Spleen (tissue), 11 donors: ENCODE results near the gene CPSF7. TPM values are rescaled to one million over a fixed set of nuclear protein-coding genes. Genes with fewer than 3 reads are reported as not detected.
"Not testable (repeated sequence)": the region's sequence is repeated elsewhere in the genome, so short reads cannot be mapped to it uniquely, and the experiment has no call there.

Experiments used
- DNase-seq: peaks from one replicate; pipeline ENCODE4 v3.0.0-alpha.2; 2020
- H3K27ac ChIP-seq, 8 donors: fragments of 200-600 bp; sonication (generic) in 7 of 8; 1 replicate in 4 of 8; 2 replicates in 4 of 8; pipeline versions ENCODE4 v1.5.0 to v1.8.0; 2016 to 2021; ENCODE audit warnings: inconsistent platforms in 4 of 8, mild to moderate bottlenecking in 4 of 8, moderate library complexity in 1 of 8
- H3K27me3 ChIP-seq, 7 donors: fragments of 200-600 bp; sonication (generic) in 6 of 7; replicated peaks in 1 of 7; 1 replicate in 4 of 7; 2 replicates in 3 of 7; pipeline versions ENCODE4 v1.5.0 to v1.8.0; 2016 to 2021; ENCODE audit warnings: inconsistent platforms in 3 of 7, mild to moderate bottlenecking in 1 of 7
- H3K36me3 ChIP-seq, 6 donors: fragments of 200-600 bp; sonication (generic) in 5 of 6; 1 replicate in 4 of 6; 2 replicates in 2 of 6; pipeline versions ENCODE4 v1.5.0 to v1.8.0; 2016 to 2021; ENCODE audit warnings: inconsistent platforms in 2 of 6
- H3K4me1 ChIP-seq, 6 donors: fragments of 200-600 bp; sonication (generic) in 5 of 6; 1 replicate in 3 of 6; 2 replicates in 3 of 6; pipeline versions ENCODE4 v1.5.0 to v1.8.0; 2016 to 2021; ENCODE audit warnings: inconsistent platforms in 3 of 6
- H3K4me3 ChIP-seq, 8 donors: fragments of 200-600 bp; sonication (generic) in 7 of 8; 1 replicate in 4 of 8; 2 replicates in 4 of 8; pipeline versions ENCODE4 v1.5.0 to v1.8.0; 2016 to 2021; ENCODE audit warnings: inconsistent platforms in 4 of 8, mild to moderate bottlenecking in 4 of 8, moderate library complexity in 2 of 8
- H3K9me3 ChIP-seq, 8 donors: fragments of 200-600 bp; sonication (generic) in 7 of 8; 1 replicate in 4 of 8; 2 replicates in 4 of 8; pipeline versions ENCODE4 v1.5.0 to v1.8.0; 2016 to 2021; ENCODE audit warnings: inconsistent platforms in 4 of 8
- POLR2A ChIP-seq, 3 donors: fragments of 450-650 bp; IDR thresholded peaks; one replicate each; pipeline ENCODE4 v1.5.1; 2017; ENCODE audit warnings: antibody characterized with exemption in 3 of 3, mild to moderate bottlenecking in 1 of 3
- POLR2AphosphoS5 ChIP-seq, 3 donors: sonication (generic); formaldehyde crosslinking; IDR thresholded peaks; one replicate each; pipeline ENCODE4 v1.5.1; 2017; ENCODE audit warnings: antibody characterized with exemption in 3 of 3
- WGBS, 5 donors: extraction: QIAGEN DNeasy Blood & Tissue Kit in 3 of 5; methylation state at CpG; one replicate each; pipeline versions ENCODE4 v1.1.5 to v1.1.7; 2013 to 2018; 5-methylcytosine and 5-hydroxymethylcytosine counted together
- intact Hi-C: fragments of 100-400 bp; cut with DNase I; formaldehyde crosslinking; loops from one replicate; pipeline ENCODE4 v1.15.0; 2023; ENCODE audit warnings: low total_unique reads
- polyA plus RNA-seq, 3 donors: library from polyadenylated mRNA; stranded (reverse); fragments of 200-250 nt; gene quantifications; one replicate each; pipeline ENCODE4 v1.2.1, GENCODE V29; 2013
- total RNA-seq, 7 donors: library from RNA; depleted of rRNA in 3 of 7; stranded (reverse); fragments of >200 nt in 3 of 7; fragmentation: NEBNext Ultra II Directional in 4 of 7; extraction: Animal tissue kit (Norgen Biotek cat#: 25700) in 4 of 7; gene quantifications; one replicate each; pipeline versions ENCODE4 v1.1.0 to v1.2.1, GENCODE V29; 2016 to 2021
- TF ChIP-seq, protein P1 (sequence below), 11 experiments: fragments of 200-600 bp in 7 of 11; fragments of 450-650 bp in 4 of 11; sonication (generic) in 4 of 11; IDR thresholded peaks in 8 of 11; conservative IDR thresholded peaks in 3 of 11; 1 replicate in 7 of 11; 2 replicates in 4 of 11; pipeline versions ENCODE4 v1.4.0 to v1.8.0; 2016 to 2021; ENCODE audit warnings: antibody characterized with exemption in 11 of 11, inconsistent platforms in 4 of 11, mild to moderate bottlenecking in 1 of 11
- donor health status: healthy with polysubstance abuse.
- donor health status: DM: no; HTN: no; CAD: no; lungs with moderate emphysema.
- donor health status: DM: no; HTN: no; CAD: no.
- donor health status: Bipolar disorder and iron deficiency.
- donor health status: healthy.
- donor health status: DM: no; HTN: no; CAD: no.
- donor health status: DM: yes; HTN: yes; CAD: no.

The CPSF7 gene
- total and polyA plus RNA-seq, 10 donors = 30.0 to 94.3 (median 67.7) TPM

DNA sequence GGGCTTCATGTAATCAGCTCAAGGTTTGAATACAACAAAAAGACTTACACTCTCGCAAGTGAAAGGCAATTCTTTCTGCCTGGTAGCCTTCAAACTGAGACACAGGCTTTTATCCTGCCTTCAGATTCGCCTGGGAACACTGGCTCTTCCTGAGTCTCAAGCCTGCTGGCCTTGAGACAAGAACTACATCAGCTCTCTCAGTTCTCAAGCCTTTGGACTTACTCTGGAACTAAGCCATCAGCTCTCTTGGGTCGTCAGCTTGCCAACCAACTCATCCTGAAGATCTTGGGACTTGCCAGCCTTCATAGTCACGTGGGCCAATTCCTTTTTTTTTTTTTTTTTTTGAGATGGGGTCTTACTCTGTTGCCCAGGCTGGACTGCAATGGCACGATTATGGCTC, 43.1 kb upstream of the CPSF7 start:
- H3K36me3 ChIP-seq = peaks cover 0 to 52% (median 13%) of the 10 kb centered on the region in 6 donors
- intact Hi-C loops = loop anchor here (10.0 kb wide), 1 partner anchor 162 kb away; no protein-coding TSS in a partner anchor
- DNase-seq = no peak
- H3K4me1 ChIP-seq = peaks cover 0 to 18% (median 7%) of the 10 kb centered on the region in 6 donors
- no peak overlapping the region for H3K4me3 ChIP-seq
- H3K27me3 ChIP-seq = peaks cover 0 to 3% (median 0%) of the 10 kb centered on the region in 7 donors
- TF ChIP-seq POLR2A (IDR thresholded peaks at IDR 0.05) (no peak), POLR2AphosphoS5 (IDR thresholded peaks at IDR 0.05) (no peak)
- TF ChIP-seq, protein P1, sequence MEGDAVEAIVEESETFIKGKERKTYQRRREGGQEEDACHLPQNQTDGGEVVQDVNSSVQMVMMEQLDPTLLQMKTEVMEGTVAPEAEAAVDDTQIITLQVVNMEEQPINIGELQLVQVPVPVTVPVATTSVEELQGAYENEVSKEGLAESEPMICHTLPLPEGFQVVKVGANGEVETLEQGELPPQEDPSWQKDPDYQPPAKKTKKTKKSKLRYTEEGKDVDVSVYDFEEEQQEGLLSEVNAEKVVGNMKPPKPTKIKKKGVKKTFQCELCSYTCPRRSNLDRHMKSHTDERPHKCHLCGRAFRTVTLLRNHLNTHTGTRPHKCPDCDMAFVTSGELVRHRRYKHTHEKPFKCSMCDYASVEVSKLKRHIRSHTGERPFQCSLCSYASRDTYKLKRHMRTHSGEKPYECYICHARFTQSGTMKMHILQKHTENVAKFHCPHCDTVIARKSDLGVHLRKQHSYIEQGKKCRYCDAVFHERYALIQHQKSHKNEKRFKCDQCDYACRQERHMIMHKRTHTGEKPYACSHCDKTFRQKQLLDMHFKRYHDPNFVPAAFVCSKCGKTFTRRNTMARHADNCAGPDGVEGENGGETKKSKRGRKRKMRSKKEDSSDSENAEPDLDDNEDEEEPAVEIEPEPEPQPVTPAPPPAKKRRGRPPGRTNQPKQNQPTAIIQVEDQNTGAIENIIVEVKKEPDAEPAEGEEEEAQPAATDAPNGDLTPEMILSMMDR (IDR thresholded peaks at IDR 0.05 in 8 of 11, conservative IDR thresholded peaks at IDR 0.05 in 3 of 11) = no peak
- peak overlapping the region in 7 of 8 donors; percentile 1 to 60 (median 43) for H3K27ac ChIP-seq
- 66 to 86% (median 80%) methylated on average over 5 of the region's 5 CpGs for WGBS, 5 donors
- no peaks in the 10 kb centered on the region for H3K9me3 ChIP-seq

DNA sequence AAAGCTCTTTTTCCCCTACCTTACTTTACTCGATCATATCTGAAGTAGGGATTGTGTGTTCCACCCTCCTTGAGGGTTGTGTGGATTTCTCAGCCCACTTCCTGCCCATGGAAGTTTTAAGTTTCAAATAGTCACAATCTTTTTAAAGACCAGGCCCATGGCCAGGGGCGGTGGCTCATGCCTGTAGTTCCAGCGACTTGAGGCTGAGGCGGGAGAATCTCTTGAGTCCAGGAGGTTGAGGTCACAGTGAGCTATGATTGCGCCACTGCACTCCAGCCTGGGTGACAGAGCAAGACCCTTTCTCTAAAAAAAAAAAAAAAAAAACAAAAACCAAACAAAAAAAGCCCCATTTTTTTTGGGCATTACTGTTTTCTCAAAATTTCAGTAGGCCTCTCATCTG, 42.5 kb upstream of the CPSF7 start:
- 70 to 81% (median 74%) methylated on average over 5 of the region's 5 CpGs for WGBS, 5 donors
- Histone ChIP-seq H3K27ac (peak overlapping the region in 7 of 8 donors; percentile 1 to 60 (median 48)), H3K36me3 (peaks cover 0 to 58% (median 13%) of the 10 kb centered on the region in 6 donors), H3K4me1 (peaks cover 0 to 12% (median under 1%) of the 10 kb centered on the region in 6 donors), H3K9me3 (peaks cover 0 to 3% (median 0%) of the 10 kb centered on the region in 8 donors), H3K27me3 (no peaks in the 10 kb centered on the region), H3K4me3 (no peak overlapping the region)
- intact Hi-C loops = loop anchor here (10.0 kb wide), 1 partner anchor 163 kb away; no protein-coding TSS in a partner anchor
- DNase-seq = no peak
- TF ChIP-seq POLR2AphosphoS5 (IDR thresholded peaks at IDR 0.05) (peak in 2 of 3 donors; percentile 18 to 26), POLR2A (IDR thresholded peaks at IDR 0.05) (no peak)

DNA sequence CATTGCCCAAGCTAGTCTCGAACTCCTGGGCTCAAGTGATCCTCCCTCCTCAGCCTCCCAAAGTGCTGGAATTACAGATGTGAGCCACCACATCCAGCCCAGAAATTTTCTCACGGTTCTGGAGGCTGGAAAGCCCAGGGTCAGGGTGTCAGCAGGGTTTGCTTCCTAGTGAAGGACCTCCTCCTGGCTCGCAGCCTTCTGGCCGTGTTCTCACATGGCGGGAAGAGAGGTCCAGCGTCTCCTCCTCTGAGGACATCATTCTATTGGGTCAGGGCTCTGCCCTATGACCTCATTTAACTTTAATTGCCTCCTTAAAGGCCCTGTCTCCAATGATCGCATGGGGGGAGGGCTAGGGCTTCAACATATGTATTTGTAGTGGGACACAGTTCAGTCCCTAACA, 38.2 kb upstream of the CPSF7 start:
- Histone ChIP-seq H3K9me3 (peaks cover 0 to 7% (median 0%) of the 10 kb centered on the region in 8 donors), H3K27me3 (no peaks in the 10 kb centered on the region), H3K4me1 (peaks cover 0 to 3% (median 0%) of the 10 kb centered on the region in 6 donors), H3K36me3 (peaks cover 0 to 79% (median 12%) of the 10 kb centered on the region in 6 donors), H3K27ac (no peak overlapping the region), H3K4me3 (no peak overlapping the region)
- intact Hi-C loops = no loop called here
- 71 to 93% (median 84%) methylated on average over 7 of the region's 7 CpGs for WGBS, 5 donors
- TF ChIP-seq, protein P1 (IDR thresholded peaks at IDR 0.05 in 8 of 11, conservative IDR thresholded peaks at IDR 0.05 in 3 of 11) = no peak
- TF ChIP-seq POLR2AphosphoS5 (IDR thresholded peaks at IDR 0.05) (no peak), POLR2A (IDR thresholded peaks at IDR 0.05) (no peak)
- DNase-seq = no peak

DNA sequence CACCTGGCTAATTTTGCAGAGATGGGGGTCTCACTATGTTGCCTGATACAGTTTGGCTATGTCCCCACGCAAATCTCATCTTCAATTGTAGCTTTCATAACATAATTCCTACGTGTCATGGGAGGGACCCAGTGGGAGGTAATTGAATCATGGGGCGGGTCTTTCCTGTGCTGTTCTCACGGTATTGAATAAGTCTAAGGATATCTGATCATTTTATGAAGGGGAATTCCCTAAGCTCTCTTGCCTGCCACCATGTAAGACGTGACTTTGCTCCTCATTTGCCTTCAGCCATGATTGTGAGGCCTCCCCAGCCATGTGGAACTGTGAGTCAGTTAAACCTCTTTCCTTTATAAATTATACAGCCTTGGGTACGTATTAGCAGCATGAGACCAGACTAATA, 37.8 kb upstream of the CPSF7 start:
- H3K4me1 ChIP-seq, H3K27me3 ChIP-seq, H3K9me3 ChIP-seq, H3K27ac ChIP-seq, H3K4me3 ChIP-seq, DNase-seq, intact Hi-C loops: not testable (repeated sequence)
- peaks cover 0 to 79% (median 14%) of the 10 kb centered on the region in 6 donors for H3K36me3 ChIP-seq
- WGBS, 5 donors = 80 to 86% (median 83%) methylated on average over 6 of the region's 6 CpGs

DNA sequence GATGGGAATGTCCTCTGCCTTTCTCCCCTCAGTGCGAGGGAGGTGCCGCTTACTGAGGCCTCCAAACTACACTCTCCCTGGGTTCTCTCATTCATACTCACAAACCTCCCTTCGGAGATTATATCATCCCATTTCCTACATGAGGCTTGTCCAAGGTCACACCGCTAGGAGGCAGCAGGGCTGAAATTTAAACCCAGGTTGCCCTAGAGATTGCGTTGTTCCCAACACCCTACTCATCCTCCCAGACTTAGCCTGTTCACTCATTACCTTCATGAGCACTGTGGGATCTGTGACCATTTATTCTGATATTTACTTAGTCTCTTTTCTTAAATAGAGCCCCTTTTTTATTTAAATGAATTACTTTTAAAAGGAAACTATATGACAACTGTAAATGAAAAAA, 31.2 kb upstream of the CPSF7 start:
- 66 to 84% (median 81%) methylated on average over 5 of the region's 5 CpGs for WGBS, 5 donors
- H3K27ac ChIP-seq = peak overlapping the region in 1 of 8 donors; percentile 18
- DNase-seq = no peak
- H3K4me3 ChIP-seq = no peak overlapping the region
- TF ChIP-seq POLR2A (IDR thresholded peaks at IDR 0.05) (no peak), POLR2AphosphoS5 (IDR thresholded peaks at IDR 0.05) (no peak)
- TF ChIP-seq, protein P1 (IDR thresholded peaks at IDR 0.05 in 8 of 11, conservative IDR thresholded peaks at IDR 0.05 in 3 of 11) = peak in 2 of 11 experiments; percentile 12 to 21
- no peaks in the 10 kb centered on the region for H3K9me3 ChIP-seq
- peaks cover 0 to 56% (median 3%) of the 10 kb centered on the region in 6 donors for H3K36me3 ChIP-seq
- H3K27me3 ChIP-seq = no peaks in the 10 kb centered on the region
- intact Hi-C loops = no loop called here
- H3K4me1 ChIP-seq = peaks cover 0 to 8% (median 0%) of the 10 kb centered on the region in 6 donors
